ENCODE measurements around the gene PIK3CG. TPM values are rescaled to one million over a fixed set of nuclear protein-coding genes. Genes with fewer than 3 reads are reported as not detected.
"Not testable (repeated sequence)": the region's sequence is repeated elsewhere in the genome, so short reads cannot be mapped to it uniquely, and the experiment has no call there.

PIK3CG gene
- polyA plus RNA-seq, 2 donors, result 0.09 to 0.22 TPM

DNA sequence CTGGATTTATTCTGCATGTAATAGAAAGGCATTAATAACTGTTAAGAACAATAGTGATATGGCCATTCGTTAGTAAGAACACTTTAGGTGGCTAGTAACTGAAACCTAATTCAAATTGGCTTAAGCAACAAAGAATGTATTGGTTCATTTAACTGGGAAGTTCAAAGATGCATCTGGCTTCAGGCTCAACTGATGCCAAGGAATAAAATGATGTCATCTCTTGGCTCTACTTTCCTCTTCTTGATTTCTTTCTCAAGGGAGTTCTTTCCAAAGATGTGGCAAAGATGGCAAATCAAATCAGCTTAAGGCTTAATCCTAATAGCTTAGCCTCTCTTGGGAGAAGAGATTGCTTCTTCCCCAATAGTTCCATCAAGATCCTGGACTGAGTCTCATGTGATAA lies 51.6 kb downstream of the PIK3CG start:
- Histone ChIP-seq H3K4me1 (ENCODE audit: control insufficient read depth in 2 of 2, insufficient read depth in 2 of 2, low read length in 1 of 2) (no peaks in the 10 kb centered on the region), H3K4me3 (ENCODE audit: low read depth in 1 of 2, low read length in 2 of 2) (no peak overlapping the region), H3K27me3 (ENCODE audit: control insufficient read depth in 1 of 2, insufficient read depth in 2 of 2, low read length in 2 of 2) (no peaks in the 10 kb centered on the region), H3K9me3 (ENCODE audit: control insufficient read depth in 2 of 2, insufficient read depth in 1 of 2, low read depth in 1 of 2, low read length in 1 of 2) (no peaks in the 10 kb centered on the region), H3K27ac (ENCODE audit: low read depth in 2 of 2, low read length in 1 of 2) (no peak overlapping the region), H3K36me3 (ENCODE audit: control insufficient read depth in 2 of 2, insufficient read depth in 2 of 2, low read length in 1 of 2) (no peaks in the 10 kb centered on the region)
- 46 to 61% methylated on average over 1 of the region's 1 CpG for WGBS, 2 donors

DNA sequence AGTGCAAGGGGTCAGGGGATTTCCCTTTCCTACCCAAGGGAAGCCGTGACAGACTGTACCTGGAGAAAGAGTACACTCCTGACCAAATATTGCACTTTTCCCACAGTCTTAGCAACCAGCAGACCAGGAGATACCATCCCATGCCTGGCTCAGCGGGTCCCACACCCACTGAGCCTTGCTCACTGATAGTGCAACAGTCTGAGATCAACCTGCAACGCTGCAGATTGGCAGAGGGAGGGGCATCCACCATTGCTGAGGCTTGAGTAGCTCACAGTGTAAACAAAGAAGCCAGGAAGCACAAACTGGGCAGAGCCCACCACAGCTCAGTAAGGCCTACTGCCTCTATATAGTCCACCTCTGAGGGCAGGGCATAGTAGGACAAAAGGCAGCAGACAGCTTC lies 53.9 kb downstream of the PIK3CG start:
- Histone ChIP-seq H3K4me1 (ENCODE audit: control insufficient read depth in 2 of 2, insufficient read depth in 2 of 2, low read length in 1 of 2) (no peaks in the 10 kb centered on the region), H3K9me3 (ENCODE audit: control insufficient read depth in 2 of 2, insufficient read depth in 1 of 2, low read depth in 1 of 2, low read length in 1 of 2) (no peaks in the 10 kb centered on the region), H3K4me3 (ENCODE audit: low read depth in 1 of 2, low read length in 2 of 2) (no peak overlapping the region), H3K27me3 (ENCODE audit: control insufficient read depth in 1 of 2, insufficient read depth in 2 of 2, low read length in 2 of 2) (no peaks in the 10 kb centered on the region), H3K27ac (ENCODE audit: low read depth in 2 of 2, low read length in 1 of 2) (no peak overlapping the region), H3K36me3 (ENCODE audit: control insufficient read depth in 2 of 2, insufficient read depth in 2 of 2, low read length in 1 of 2) (no peaks in the 10 kb centered on the region)
- 80 to 84% methylated on average over 3 of the region's 3 CpGs for WGBS, 2 donors

GRCh38 chr7:106924468-106924867 lies 59.4 kb downstream of the PIK3CG start:
- H3K27me3 ChIP-seq (ENCODE audit: control insufficient read depth in 1 of 2, insufficient read depth in 2 of 2, low read length in 2 of 2); H3K9me3 ChIP-seq (ENCODE audit: control insufficient read depth in 2 of 2, insufficient read depth in 1 of 2, low read depth in 1 of 2, low read length in 1 of 2); H3K4me3 ChIP-seq (ENCODE audit: low read depth in 1 of 2, low read length in 2 of 2); H3K36me3 ChIP-seq (ENCODE audit: control insufficient read depth in 2 of 2, insufficient read depth in 2 of 2, low read length in 1 of 2); H3K27ac ChIP-seq (ENCODE audit: low read depth in 2 of 2, low read length in 1 of 2); H3K4me1 ChIP-seq (ENCODE audit: control insufficient read depth in 2 of 2, insufficient read depth in 2 of 2, low read length in 1 of 2): not testable (repeated sequence)
- 73 to 77% methylated on average over 2 of the region's 2 CpGs for WGBS, 2 donors

DNA sequence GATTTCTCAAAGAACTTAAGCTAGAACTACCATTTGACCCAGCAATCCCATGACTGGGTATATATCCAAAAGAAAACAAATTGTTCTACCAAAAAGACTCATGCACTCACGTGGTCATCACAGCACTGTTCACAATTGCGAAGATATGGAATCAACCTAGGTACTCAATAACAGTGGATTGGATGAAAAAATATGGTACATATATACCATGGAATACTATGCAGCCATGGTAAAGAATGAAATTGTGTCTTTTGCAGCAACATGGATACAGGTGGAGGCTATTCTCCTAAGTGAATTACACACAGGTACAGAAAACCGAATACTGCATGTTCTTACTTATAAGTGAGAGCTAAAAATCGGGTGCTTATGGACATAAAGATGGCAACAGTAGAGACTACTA lies 61.8 kb downstream of the PIK3CG start:
- H3K27me3 ChIP-seq (ENCODE audit: control insufficient read depth in 1 of 2, insufficient read depth in 2 of 2, low read length in 2 of 2), result no peaks in the 10 kb centered on the region
- H3K27ac ChIP-seq (ENCODE audit: low read depth in 2 of 2, low read length in 1 of 2), result no peak overlapping the region
- H3K4me1 ChIP-seq (ENCODE audit: control insufficient read depth in 2 of 2, insufficient read depth in 2 of 2, low read length in 1 of 2), result no peaks in the 10 kb centered on the region

DNA sequence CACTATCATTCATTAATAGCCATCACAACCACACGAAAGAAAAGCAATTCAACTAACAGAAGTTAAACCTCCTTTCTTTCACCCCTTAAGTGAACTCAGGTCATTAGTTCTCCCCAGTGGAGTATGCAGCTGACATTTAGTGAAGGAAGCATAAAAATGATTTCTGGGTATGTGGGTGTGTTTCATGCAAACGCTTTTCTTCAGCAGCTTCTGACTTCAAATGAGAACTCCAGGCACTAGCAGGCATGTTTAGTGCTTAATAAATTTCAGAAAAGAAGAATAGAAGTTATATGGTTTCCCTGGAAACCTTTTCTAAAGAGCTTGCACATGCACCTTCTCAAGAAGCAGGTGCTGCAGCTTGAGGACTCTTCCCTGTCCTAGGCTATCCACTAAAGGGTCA lies 62.5 kb downstream of the PIK3CG start:
- Histone ChIP-seq H3K4me1 (ENCODE audit: control insufficient read depth in 2 of 2, insufficient read depth in 2 of 2, low read length in 1 of 2) (no peaks in the 10 kb centered on the region), H3K27me3 (ENCODE audit: control insufficient read depth in 1 of 2, insufficient read depth in 2 of 2, low read length in 2 of 2) (no peaks in the 10 kb centered on the region), H3K27ac (ENCODE audit: low read depth in 2 of 2, low read length in 1 of 2) (no peak overlapping the region), H3K36me3 (ENCODE audit: control insufficient read depth in 2 of 2, insufficient read depth in 2 of 2, low read length in 1 of 2) (no peaks in the 10 kb centered on the region), H3K4me3 (ENCODE audit: low read depth in 1 of 2, low read length in 2 of 2) (no peak overlapping the region), H3K9me3 (ENCODE audit: control insufficient read depth in 2 of 2, insufficient read depth in 1 of 2, low read depth in 1 of 2, low read length in 1 of 2) (no peaks in the 10 kb centered on the region)
- 39% methylated on average over 2 of the region's 2 CpGs for WGBS, 2 donors

More for the DNA sequence above, 61.8 kb downstream of the PIK3CG start:
- no peak overlapping the region for H3K4me3 ChIP-seq (ENCODE audit: low read depth in 1 of 2, low read length in 2 of 2)
- WGBS, 2 donors, result 85% methylated on average over 4 of the region's 4 CpGs
- no peaks in the 10 kb centered on the region for H3K36me3 ChIP-seq (ENCODE audit: control insufficient read depth in 2 of 2, insufficient read depth in 2 of 2, low read length in 1 of 2)
- H3K9me3 ChIP-seq (ENCODE audit: control insufficient read depth in 2 of 2, insufficient read depth in 1 of 2, low read depth in 1 of 2, low read length in 1 of 2), result no peaks in the 10 kb centered on the region

DNA sequence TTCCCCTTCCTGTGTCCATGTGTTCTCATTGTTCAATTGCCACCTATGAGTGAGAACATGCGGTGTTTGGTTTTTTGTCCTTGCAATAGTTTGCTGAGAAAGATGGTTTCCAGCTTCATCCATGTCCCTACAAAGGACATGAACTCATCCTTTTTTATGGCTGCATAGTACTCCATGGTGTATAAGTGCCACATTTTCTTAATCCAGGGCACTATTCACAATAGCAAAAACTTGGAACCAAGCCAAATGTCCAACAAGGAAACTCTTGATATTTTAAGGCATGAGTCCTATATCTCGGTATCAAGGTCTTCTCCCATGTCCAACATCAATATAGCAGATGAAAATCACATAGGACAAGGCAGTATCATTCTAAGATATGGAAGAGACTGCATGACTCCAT lies 64.5 kb downstream of the PIK3CG start:
- H3K27me3 ChIP-seq (ENCODE audit: control insufficient read depth in 1 of 2, insufficient read depth in 2 of 2, low read length in 2 of 2); H3K27ac ChIP-seq (ENCODE audit: low read depth in 2 of 2, low read length in 1 of 2); H3K4me1 ChIP-seq (ENCODE audit: control insufficient read depth in 2 of 2, insufficient read depth in 2 of 2, low read length in 1 of 2); H3K4me3 ChIP-seq (ENCODE audit: low read depth in 1 of 2, low read length in 2 of 2); H3K9me3 ChIP-seq (ENCODE audit: control insufficient read depth in 2 of 2, insufficient read depth in 1 of 2, low read depth in 1 of 2, low read length in 1 of 2); H3K36me3 ChIP-seq (ENCODE audit: control insufficient read depth in 2 of 2, insufficient read depth in 2 of 2, low read length in 1 of 2): not testable (repeated sequence)
- 75 to 92% methylated on average over 2 of the region's 2 CpGs for whole genome bisulfite sequencing, 2 donors

- Histone ChIP-seq H3K27ac (ENCODE audit: low read depth in 2 of 2, low read length in 1 of 2) (no peak overlapping the region), H3K4me3 (ENCODE audit: low read depth in 1 of 2, low read length in 2 of 2) (no peak overlapping the region), H3K36me3 (ENCODE audit: control insufficient read depth in 2 of 2, insufficient read depth in 2 of 2, low read length in 1 of 2) (no peaks in the 10 kb centered on the region), H3K4me1 (ENCODE audit: control insufficient read depth in 2 of 2, insufficient read depth in 2 of 2, low read length in 1 of 2) (no peaks in the 10 kb centered on the region), H3K9me3 (ENCODE audit: control insufficient read depth in 2 of 2, insufficient read depth in 1 of 2, low read depth in 1 of 2, low read length in 1 of 2) (no peaks in the 10 kb centered on the region), H3K27me3 (ENCODE audit: control insufficient read depth in 1 of 2, insufficient read depth in 2 of 2, low read length in 2 of 2) (no peaks in the 10 kb centered on the region)
- 92 to 93% methylated on average over 6 of the region's 6 CpGs for WGBS, 2 donors
Observed at GRCh38 chr7:106936236-106936635, 71.2 kb downstream of the PIK3CG start.

DNA sequence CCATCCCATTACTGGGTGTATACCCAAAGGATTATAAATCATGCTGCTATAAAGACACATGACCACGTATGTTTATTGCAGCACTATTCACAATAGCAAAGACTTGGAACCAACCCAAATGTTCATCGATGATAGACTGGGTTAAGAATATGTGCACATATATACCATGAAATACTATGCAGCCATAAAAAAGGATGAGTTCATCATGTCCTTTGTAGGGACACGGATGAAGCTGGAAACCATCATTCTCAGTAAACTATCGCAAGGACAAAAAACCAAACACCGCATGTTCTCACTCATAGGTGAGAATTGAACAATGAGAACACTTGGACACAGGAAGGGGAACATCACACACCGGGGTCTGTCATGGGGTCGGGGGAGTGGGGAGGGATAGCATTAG lies 73.0 kb downstream of the PIK3CG start:
- H3K9me3 ChIP-seq (ENCODE audit: control insufficient read depth in 2 of 2, insufficient read depth in 1 of 2, low read depth in 1 of 2, low read length in 1 of 2); H3K4me3 ChIP-seq (ENCODE audit: low read depth in 1 of 2, low read length in 2 of 2); H3K27me3 ChIP-seq (ENCODE audit: control insufficient read depth in 1 of 2, insufficient read depth in 2 of 2, low read length in 2 of 2); H3K4me1 ChIP-seq (ENCODE audit: control insufficient read depth in 2 of 2, insufficient read depth in 2 of 2, low read length in 1 of 2); H3K36me3 ChIP-seq (ENCODE audit: control insufficient read depth in 2 of 2, insufficient read depth in 2 of 2, low read length in 1 of 2); H3K27ac ChIP-seq (ENCODE audit: low read depth in 2 of 2, low read length in 1 of 2): not testable (repeated sequence)
- 85 to 88% methylated on average over 7 of the region's 7 CpGs for WGBS, 2 donors

DNA sequence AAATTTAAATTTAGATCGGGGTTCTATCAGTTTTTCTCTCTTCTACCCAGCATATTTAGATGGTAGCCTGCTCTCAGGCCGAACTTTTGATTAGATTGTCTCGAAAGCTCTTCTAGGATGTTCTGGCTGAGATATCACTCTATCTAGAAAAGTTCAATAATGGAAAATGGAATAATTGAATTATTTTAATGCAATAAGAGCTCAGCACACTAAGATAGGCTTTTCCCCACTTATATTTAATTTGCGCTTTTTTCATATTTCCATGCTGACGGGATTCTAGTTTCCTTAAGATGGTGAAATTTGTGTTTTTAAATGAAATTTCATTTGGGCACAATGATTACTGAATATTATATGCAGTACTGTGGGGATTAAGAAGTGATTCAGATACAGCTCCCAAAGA lies 73.7 kb downstream of the PIK3CG start:
- no peak overlapping the region for H3K4me3 ChIP-seq (ENCODE audit: low read depth in 1 of 2, low read length in 2 of 2)
- no peak overlapping the region for H3K27ac ChIP-seq (ENCODE audit: low read depth in 2 of 2, low read length in 1 of 2)
- H3K27me3 ChIP-seq (ENCODE audit: control insufficient read depth in 1 of 2, insufficient read depth in 2 of 2, low read length in 2 of 2), result no peaks in the 10 kb centered on the region
- H3K9me3 ChIP-seq (ENCODE audit: control insufficient read depth in 2 of 2, insufficient read depth in 1 of 2, low read depth in 1 of 2, low read length in 1 of 2), result no peaks in the 10 kb centered on the region
- no peaks in the 10 kb centered on the region for H3K36me3 ChIP-seq (ENCODE audit: control insufficient read depth in 2 of 2, insufficient read depth in 2 of 2, low read length in 1 of 2)
- 88 to 94% methylated on average over 5 of the region's 5 CpGs for WGBS, 2 donors
- H3K4me1 ChIP-seq (ENCODE audit: control insufficient read depth in 2 of 2, insufficient read depth in 2 of 2, low read length in 1 of 2), result no peaks in the 10 kb centered on the region

GRCh38 chr7:106944035-106944665 lies 79.1 kb downstream of the PIK3CG start:
- Histone ChIP-seq H3K27me3 (ENCODE audit: control insufficient read depth in 1 of 2, insufficient read depth in 2 of 2, low read length in 2 of 2) (no peaks in the 10 kb centered on the region), H3K4me3 (ENCODE audit: low read depth in 1 of 2, low read length in 2 of 2) (no peak overlapping the region), H3K4me1 (ENCODE audit: control insufficient read depth in 2 of 2, insufficient read depth in 2 of 2, low read length in 1 of 2) (no peaks in the 10 kb centered on the region), H3K36me3 (ENCODE audit: control insufficient read depth in 2 of 2, insufficient read depth in 2 of 2, low read length in 1 of 2) (no peaks in the 10 kb centered on the region), H3K9me3 (ENCODE audit: control insufficient read depth in 2 of 2, insufficient read depth in 1 of 2, low read depth in 1 of 2, low read length in 1 of 2) (no peaks in the 10 kb centered on the region), H3K27ac (ENCODE audit: low read depth in 2 of 2, low read length in 1 of 2) (no peak overlapping the region)
- WGBS, 2 donors, result 76 to 80% methylated on average over 9 of the region's 9 CpGs
